Brain microvascular endothelial cell (primary cell): ENCODE results near the gene SEPHS1.

Source experiments
- DNase-seq: peaks from one replicate; pipeline ENCODE4 v3.0.0-alpha.2; 2020
- H3K27ac ChIP-seq: fragments of 250-450 bp; sonication (Bioruptor Pico); 2 replicates; pipeline ENCODE4 v1.5.1; 2020; ENCODE audit warnings: mild to moderate bottlenecking, moderate library complexity
- H3K27me3 ChIP-seq: fragments of 250-450 bp; sonication (Bioruptor Pico); replicated peaks from 2 replicates; pipeline ENCODE4 v1.5.1; 2020; ENCODE audit warnings: mild to moderate bottlenecking
- H3K36me3 ChIP-seq: fragments of 250-450 bp; sonication (Bioruptor Pico); replicated peaks from 2 replicates; pipeline ENCODE4 v1.5.1; 2020; ENCODE audit warnings: mild to moderate bottlenecking
- H3K4me3 ChIP-seq: 2 replicates; pipeline ENCODE4 v1.5.1; 2011; ENCODE audit warnings: low read depth, mild to moderate bottlenecking, control low read depth, low read length, moderate library complexity
- CTCF ChIP-seq: IDR thresholded peaks from 2 replicates; pipeline ENCODE4 v1.5.1; 2011; ENCODE audit warnings: low read depth, mild to moderate bottlenecking, moderate library complexity, low read length, control low read depth, inconsistent platforms; ENCODE audit errors: missing control alignments
- in situ Hi-C: cut with HindIII; loops from 2 replicates; pipeline ENCODE4 v1.10.0; 2017; ENCODE audit warnings: low sequenced_read_pairs, low pct_ligation_motif_present

Gene SEPHS1

GRCh38 chr10:13329565-13329964, 18.5 kb downstream of the SEPHS1 start:
- Histone ChIP-seq H3K27ac (no peak overlapping the region), H3K36me3 (peaks cover 38% of the 10 kb centered on the region), H3K27me3 (no peaks in the 10 kb centered on the region), H3K4me3 (no peak overlapping the region)
- TF ChIP-seq CTCF = no peak
- DNase-seq = no peak
- in situ Hi-C loops = no loop called here

DNA sequence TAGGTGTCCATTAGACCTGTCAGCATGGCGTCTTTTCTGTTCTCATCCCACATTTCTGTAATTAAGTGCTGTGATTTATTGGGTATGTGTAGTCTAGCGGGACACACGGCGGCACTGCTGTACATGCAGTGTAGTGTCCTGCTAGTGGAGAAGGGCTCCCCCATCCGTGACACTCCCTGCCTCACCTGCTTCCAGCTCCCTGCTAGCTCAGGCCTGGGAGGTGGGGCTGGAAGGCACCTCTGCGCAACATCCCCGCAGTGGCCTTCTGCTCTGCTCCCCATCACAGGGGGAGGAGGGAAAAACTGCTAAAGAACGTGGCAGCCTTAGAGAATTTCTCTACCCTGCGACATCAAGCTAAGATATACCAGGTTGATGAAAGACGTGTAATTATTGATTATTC, 19.5 kb downstream of the SEPHS1 start:
- Histone ChIP-seq H3K27ac (no peak overlapping the region), H3K36me3 (peaks cover 39% of the 10 kb centered on the region), H3K27me3 (no peaks in the 10 kb centered on the region), H3K4me3 (no peak overlapping the region)
- no peak for TF ChIP-seq CTCF
- in situ Hi-C loops = no loop called here
- no peak for DNase-seq

DNA sequence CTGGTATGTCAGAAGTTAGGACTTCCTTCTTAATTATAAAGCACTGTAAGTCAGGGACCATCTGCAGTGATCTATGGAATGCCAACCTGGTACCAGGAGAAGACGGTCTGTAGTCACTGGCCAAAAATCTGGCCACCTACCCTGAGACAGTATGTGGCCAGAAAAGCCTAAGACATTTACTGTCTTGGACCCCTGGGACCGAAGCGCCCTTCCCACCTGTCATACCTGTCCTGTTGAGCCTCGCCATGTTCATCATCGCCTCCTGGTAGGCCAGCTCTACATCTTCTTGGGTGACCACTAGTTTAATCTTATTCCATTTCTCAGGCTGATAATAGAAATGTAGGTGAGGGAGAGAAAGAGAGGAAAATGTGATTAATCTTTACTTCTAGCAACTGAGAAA, 20.0 kb downstream of the SEPHS1 start:
- TF ChIP-seq CTCF = no peak
- Histone ChIP-seq H3K4me3 (no peak overlapping the region), H3K27ac (no peak overlapping the region), H3K36me3 (peaks cover 38% of the 10 kb centered on the region), H3K27me3 (no peaks in the 10 kb centered on the region)
- in situ Hi-C loops = no loop called here
- no peak for DNase-seq

DNA sequence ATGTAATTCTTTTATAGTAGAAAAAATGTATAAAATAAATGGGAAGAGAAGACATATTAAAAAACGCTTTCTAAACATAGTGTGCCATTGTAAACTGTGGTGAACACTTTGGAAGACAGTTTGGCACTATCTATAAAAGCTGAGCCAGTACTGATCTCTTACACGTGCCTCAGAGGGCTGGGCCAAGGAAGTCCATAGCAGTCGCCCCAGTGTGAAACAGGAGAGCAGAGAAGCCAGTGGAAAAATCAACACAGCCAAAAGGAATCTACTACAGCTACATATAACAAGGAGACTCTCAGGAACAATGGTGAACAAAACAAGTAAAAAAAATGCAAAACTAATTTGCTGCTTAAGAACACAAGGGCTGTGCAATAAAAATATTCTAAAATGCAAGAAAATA, 20.6 kb downstream of the SEPHS1 start:
- TF ChIP-seq CTCF = no peak
- no peaks in the 10 kb centered on the region for H3K27me3 ChIP-seq
- H3K36me3 ChIP-seq = peaks cover 40% of the 10 kb centered on the region
- H3K27ac ChIP-seq = no peak overlapping the region
- no peak for DNase-seq
- in situ Hi-C loops = no loop called here
- no peak overlapping the region for H3K4me3 ChIP-seq

DNA sequence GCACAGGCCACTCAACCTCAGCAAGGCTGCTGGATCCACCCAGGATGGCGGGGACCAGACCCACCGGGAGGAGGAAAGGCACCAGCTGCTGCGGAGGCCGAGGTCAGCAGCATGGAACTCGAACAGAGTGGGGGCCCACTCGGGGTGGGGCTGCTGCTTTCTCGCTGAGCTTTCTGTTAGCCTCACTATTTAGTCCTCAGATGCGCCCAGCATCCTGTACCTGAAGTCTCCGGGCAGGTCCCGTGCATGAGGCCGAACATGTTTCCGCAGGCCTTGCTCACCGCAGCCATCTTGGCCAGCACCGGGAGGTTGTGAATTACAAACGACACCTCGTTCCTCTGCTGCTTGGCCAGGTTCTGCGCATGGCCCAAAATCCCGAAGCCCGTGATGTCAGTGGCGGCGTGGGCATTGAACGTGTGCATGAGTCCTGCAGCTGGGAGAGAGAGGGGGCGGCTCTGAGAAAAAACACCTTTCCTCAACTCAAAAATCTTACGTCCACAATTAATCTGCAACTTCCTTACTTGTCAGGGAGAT, 25.4 kb downstream of the SEPHS1 start:
- H3K27ac ChIP-seq = no peak overlapping the region
- DNase-seq = no peak
- no peak overlapping the region for H3K4me3 ChIP-seq
- TF ChIP-seq CTCF = no peak
- no peaks in the 10 kb centered on the region for H3K27me3 ChIP-seq
- peaks cover 41% of the 10 kb centered on the region for H3K36me3 ChIP-seq
- in situ Hi-C loops = no loop called here

DNA sequence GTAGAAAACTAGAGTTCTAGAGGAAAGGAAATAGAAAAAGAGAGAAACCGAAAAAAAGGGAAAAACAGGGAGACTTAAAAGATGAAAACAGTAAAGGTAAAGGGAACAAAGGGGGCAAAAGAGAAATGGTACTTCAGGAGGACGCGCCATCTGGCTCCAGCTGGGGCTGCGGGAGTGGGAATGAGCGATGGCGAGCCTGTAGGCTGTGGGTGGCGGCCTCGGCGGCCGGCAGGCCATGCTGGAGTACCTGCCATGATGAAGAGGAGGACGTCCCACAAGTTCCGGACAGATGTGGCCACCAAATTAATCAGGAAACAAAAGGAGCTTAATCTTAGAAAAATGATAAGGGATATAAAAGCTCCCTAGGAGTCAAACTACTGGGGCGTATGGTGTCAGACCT, 26.5 kb downstream of the SEPHS1 start:
- Histone ChIP-seq H3K36me3 (peaks cover 33% of the 10 kb centered on the region), H3K27me3 (no peaks in the 10 kb centered on the region), H3K27ac (no peak overlapping the region), H3K4me3 (no peak overlapping the region)
- no peak for DNase-seq
- no peak for TF ChIP-seq CTCF
- in situ Hi-C loops = no loop called here
